ENCODE data around the gene ZNF17.

DNA sequence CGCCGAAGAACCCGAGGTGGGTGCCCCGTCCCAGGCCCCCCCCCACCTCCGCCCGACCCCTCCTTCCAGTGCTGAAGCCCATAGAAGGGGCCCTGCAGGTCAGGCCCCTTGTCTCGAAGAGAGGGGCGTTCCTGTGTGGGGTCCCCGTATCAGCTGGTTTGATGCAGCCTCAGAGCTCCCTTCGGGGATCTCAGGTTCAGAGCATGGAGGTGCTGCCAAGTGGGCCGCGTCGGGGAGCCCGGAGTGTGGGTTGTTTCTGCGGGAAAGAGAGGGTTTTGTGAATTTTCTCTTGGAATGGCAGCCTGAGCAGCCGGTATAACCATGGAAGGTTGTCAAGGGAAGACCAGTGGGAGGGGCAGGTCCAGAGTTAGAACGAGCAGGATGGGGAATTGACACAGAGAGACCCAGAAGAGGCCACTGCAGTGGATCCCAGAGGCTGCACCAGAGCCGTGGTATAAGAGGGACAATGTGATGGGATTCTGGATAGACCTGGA is 47.2 kb upstream of the ZNF17 start:
- no peak for TF ChIP-seq EZH2phosphoT487 (IDR thresholded peaks at IDR 0.05; ENCODE audit: borderline replicate concordance, low read depth, low read length)
- TF ChIP-seq, protein P1, sequence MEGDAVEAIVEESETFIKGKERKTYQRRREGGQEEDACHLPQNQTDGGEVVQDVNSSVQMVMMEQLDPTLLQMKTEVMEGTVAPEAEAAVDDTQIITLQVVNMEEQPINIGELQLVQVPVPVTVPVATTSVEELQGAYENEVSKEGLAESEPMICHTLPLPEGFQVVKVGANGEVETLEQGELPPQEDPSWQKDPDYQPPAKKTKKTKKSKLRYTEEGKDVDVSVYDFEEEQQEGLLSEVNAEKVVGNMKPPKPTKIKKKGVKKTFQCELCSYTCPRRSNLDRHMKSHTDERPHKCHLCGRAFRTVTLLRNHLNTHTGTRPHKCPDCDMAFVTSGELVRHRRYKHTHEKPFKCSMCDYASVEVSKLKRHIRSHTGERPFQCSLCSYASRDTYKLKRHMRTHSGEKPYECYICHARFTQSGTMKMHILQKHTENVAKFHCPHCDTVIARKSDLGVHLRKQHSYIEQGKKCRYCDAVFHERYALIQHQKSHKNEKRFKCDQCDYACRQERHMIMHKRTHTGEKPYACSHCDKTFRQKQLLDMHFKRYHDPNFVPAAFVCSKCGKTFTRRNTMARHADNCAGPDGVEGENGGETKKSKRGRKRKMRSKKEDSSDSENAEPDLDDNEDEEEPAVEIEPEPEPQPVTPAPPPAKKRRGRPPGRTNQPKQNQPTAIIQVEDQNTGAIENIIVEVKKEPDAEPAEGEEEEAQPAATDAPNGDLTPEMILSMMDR (conservative IDR thresholded peaks at IDR 0.05; ENCODE audit: low read length): no peak

All from OCI-LY7 (cell line).